ENCODE results near the gene UBE2V1.

The UBE2V1 gene

GRCh38 chr20:50058662-50059402, 54.1 kb downstream of the UBE2V1 start:
- Histone ChIP-seq H3K79me1 (ENCODE audit: low read depth, low read length) (peaks cover 3% of the 10 kb centered on the region), H2BK120ac (ENCODE audit: low read depth, low read length) (peak overlapping the region; percentile 72), H3K18ac (ENCODE audit: low read length) (no peak overlapping the region), H3K27me3 (ENCODE audit: control insufficient read depth in 3 of 3, insufficient read depth in 3 of 3, low read depth in 1 of 3, low read length in 3 of 3) (no peaks in the 10 kb centered on the region), H3K36me3 (replicated peaks in 1 of 2; ENCODE audit: control insufficient read depth in 2 of 2, insufficient read depth in 2 of 2, low read length in 2 of 2) (no peaks in the 10 kb centered on the region), H3K4ac (ENCODE audit: low read length) (no peak overlapping the region), H3K9ac (ENCODE audit: low read depth, low read length, poor library complexity) (no peak overlapping the region), H4K91ac (ENCODE audit: low read depth, low read length, poor library complexity) (no peak overlapping the region), H3K27ac (replicated peaks; ENCODE audit: low read length) (no peak overlapping the region), H2AFZ (ENCODE audit: low read length) (no peak overlapping the region), H2AK5ac (ENCODE audit: low read depth, low read length) (peak overlapping the region; percentile 8), H3K4me2 (ENCODE audit: insufficient read depth, low read length, poor library complexity, severe bottlenecking) (no peak overlapping the region), H3K4me1 (ENCODE audit: control insufficient read depth in 2 of 2, insufficient read depth in 1 of 2, low read depth in 1 of 2, low read length in 2 of 2) (peaks cover 7% of the 10 kb centered on the region in 2 donors), H3K4me3 (ENCODE audit: low read length in 2 of 2) (no peak overlapping the region), H4K8ac (ENCODE audit: low read depth, low read length) (no peak overlapping the region), H3K14ac (ENCODE audit: low read length) (no peak overlapping the region), H3K23ac (ENCODE audit: low read depth, low read length, poor library complexity) (no peak overlapping the region), H3K9me3 (replicated peaks in 1 of 2; ENCODE audit: control insufficient read depth in 2 of 2, insufficient read depth in 1 of 2, low read depth in 1 of 2, low read length in 2 of 2) (no peaks in the 10 kb centered on the region), H2BK12ac (ENCODE audit: low read length) (no peak overlapping the region), H2BK5ac (ENCODE audit: low read length) (no peak overlapping the region), H2BK15ac (ENCODE audit: low read length) (no peak overlapping the region)
- no CpG with 5 or more reads among the region's 11 CpGs for WGBS, 2 donors (ENCODE audit: extremely low coverage in 2 of 2, insufficient read length in 2 of 2, insufficient replicate concordance in 1 of 2)
- no peak for DNase-seq (ENCODE audit: low spot score)

GRCh38 chr20:50057714-50058053, 55.3 kb downstream of the UBE2V1 start:
- no peak overlapping the region for H2BK15ac ChIP-seq (ENCODE audit: low read length)

GRCh38 chr20:50056951-50057713, 55.8 kb downstream of the UBE2V1 start:
- Histone ChIP-seq H2AFZ (ENCODE audit: low read length) (no peak overlapping the region), H3K9ac (ENCODE audit: low read depth, low read length, poor library complexity) (peak overlapping the region; percentile 12), H3K23ac (ENCODE audit: low read depth, low read length, poor library complexity) (peak overlapping the region; percentile 52), H3K4me2 (ENCODE audit: insufficient read depth, low read length, poor library complexity, severe bottlenecking) (no peak overlapping the region), H3K14ac (ENCODE audit: low read length) (no peak overlapping the region), H3K4me3 (ENCODE audit: low read length in 2 of 2) (no peak overlapping the region), H2BK15ac (ENCODE audit: low read length) (no peak overlapping the region), H3K4ac (ENCODE audit: low read length) (peak overlapping the region; percentile 28), H2BK5ac (ENCODE audit: low read length) (peak overlapping the region; percentile 67), H2BK120ac (ENCODE audit: low read depth, low read length) (no peak overlapping the region), H2AK5ac (ENCODE audit: low read depth, low read length) (peak overlapping the region; percentile 17), H4K91ac (ENCODE audit: low read depth, low read length, poor library complexity) (no peak overlapping the region), H3K9me3 (replicated peaks in 1 of 2; ENCODE audit: control insufficient read depth in 2 of 2, insufficient read depth in 1 of 2, low read depth in 1 of 2, low read length in 2 of 2) (no peaks in the 10 kb centered on the region), H3K27ac (replicated peaks; ENCODE audit: low read length) (no peak overlapping the region), H3K18ac (ENCODE audit: low read length) (peak overlapping the region; percentile 41), H3K79me1 (ENCODE audit: low read depth, low read length) (peaks cover 1% of the 10 kb centered on the region), H3K27me3 (ENCODE audit: control insufficient read depth in 3 of 3, insufficient read depth in 3 of 3, low read depth in 1 of 3, low read length in 3 of 3) (no peaks in the 10 kb centered on the region), H3K36me3 (replicated peaks in 1 of 2; ENCODE audit: control insufficient read depth in 2 of 2, insufficient read depth in 2 of 2, low read length in 2 of 2) (no peaks in the 10 kb centered on the region), H3K4me1 (ENCODE audit: control insufficient read depth in 2 of 2, insufficient read depth in 1 of 2, low read depth in 1 of 2, low read length in 2 of 2) (peaks cover 7% of the 10 kb centered on the region in 2 donors), H4K8ac (ENCODE audit: low read depth, low read length) (no peak overlapping the region), H2BK12ac (ENCODE audit: low read length) (no peak overlapping the region)
- DNase-seq (ENCODE audit: low spot score), result no peak
- WGBS, 2 donors (ENCODE audit: extremely low coverage in 2 of 2, insufficient read length in 2 of 2, insufficient replicate concordance in 1 of 2), result no CpG with 5 or more reads among the region's 21 CpGs

More at GRCh38 chr20:50057714-50058053, 55.3 kb downstream of the UBE2V1 start:
- no peak overlapping the region for H2BK12ac ChIP-seq (ENCODE audit: low read length)
- no peak overlapping the region for H2BK120ac ChIP-seq (ENCODE audit: low read depth, low read length)
- H2AFZ ChIP-seq (ENCODE audit: low read length), result no peak overlapping the region
- no peaks in the 10 kb centered on the region for H3K27me3 ChIP-seq (ENCODE audit: control insufficient read depth in 3 of 3, insufficient read depth in 3 of 3, low read depth in 1 of 3, low read length in 3 of 3)
- H3K9me3 ChIP-seq (replicated peaks in 1 of 2; ENCODE audit: control insufficient read depth in 2 of 2, insufficient read depth in 1 of 2, low read depth in 1 of 2, low read length in 2 of 2), result no peaks in the 10 kb centered on the region
- H4K8ac ChIP-seq (ENCODE audit: low read depth, low read length), result no peak overlapping the region
- H3K79me1 ChIP-seq (ENCODE audit: low read depth, low read length), result peaks cover 1% of the 10 kb centered on the region
- H3K9ac ChIP-seq (ENCODE audit: low read depth, low read length, poor library complexity), result peak overlapping the region; percentile 12
- H3K14ac ChIP-seq (ENCODE audit: low read length), result no peak overlapping the region
- no peak overlapping the region for H3K4ac ChIP-seq (ENCODE audit: low read length)
- H4K91ac ChIP-seq (ENCODE audit: low read depth, low read length, poor library complexity), result no peak overlapping the region
- H3K18ac ChIP-seq (ENCODE audit: low read length), result peak overlapping the region; percentile 41
- whole genome bisulfite sequencing, 2 donors (ENCODE audit: extremely low coverage in 2 of 2, insufficient read length in 2 of 2, insufficient replicate concordance in 1 of 2), result no CpG with 5 or more reads among the region's 1 CpG
- no peaks in the 10 kb centered on the region for H3K36me3 ChIP-seq (replicated peaks in 1 of 2; ENCODE audit: control insufficient read depth in 2 of 2, insufficient read depth in 2 of 2, low read length in 2 of 2)
- no peak for DNase-seq (ENCODE audit: low spot score)
- H3K27ac ChIP-seq (replicated peaks; ENCODE audit: low read length), result no peak overlapping the region
- peak overlapping the region; percentile 52 for H3K23ac ChIP-seq (ENCODE audit: low read depth, low read length, poor library complexity)
- no peak overlapping the region for H3K4me3 ChIP-seq (ENCODE audit: low read length in 2 of 2)
- H2BK5ac ChIP-seq (ENCODE audit: low read length), result no peak overlapping the region
- peaks cover 7% of the 10 kb centered on the region in 2 donors for H3K4me1 ChIP-seq (ENCODE audit: control insufficient read depth in 2 of 2, insufficient read depth in 1 of 2, low read depth in 1 of 2, low read length in 2 of 2)
- no peak overlapping the region for H3K4me2 ChIP-seq (ENCODE audit: insufficient read depth, low read length, poor library complexity, severe bottlenecking)
- H2AK5ac ChIP-seq (ENCODE audit: low read depth, low read length), result peak overlapping the region; percentile 17

- WGBS, 2 donors (ENCODE audit: extremely low coverage in 2 of 2, insufficient read length in 2 of 2, insufficient replicate concordance in 1 of 2), result no CpG with 5 or more reads among the region's 9 CpGs
- H3K9ac ChIP-seq (ENCODE audit: low read depth, low read length, poor library complexity), result no peak overlapping the region
Observed at GRCh38 chr20:50056408-50056926, 56.5 kb downstream of the UBE2V1 start.

More at GRCh38 chr20:50056408-50056926, 56.5 kb downstream of the UBE2V1 start:
- H2BK120ac ChIP-seq (ENCODE audit: low read depth, low read length), result no peak overlapping the region
- peak overlapping the region; percentile 15 for H3K18ac ChIP-seq (ENCODE audit: low read length)
- H4K8ac ChIP-seq (ENCODE audit: low read depth, low read length), result no peak overlapping the region
- no peak overlapping the region for H3K4ac ChIP-seq (ENCODE audit: low read length)
- H3K4me3 ChIP-seq (ENCODE audit: low read length in 2 of 2), result no peak overlapping the region
- H3K9me3 ChIP-seq (replicated peaks in 1 of 2; ENCODE audit: control insufficient read depth in 2 of 2, insufficient read depth in 1 of 2, low read depth in 1 of 2, low read length in 2 of 2), result no peaks in the 10 kb centered on the region
- H3K27me3 ChIP-seq (ENCODE audit: control insufficient read depth in 3 of 3, insufficient read depth in 3 of 3, low read depth in 1 of 3, low read length in 3 of 3), result no peaks in the 10 kb centered on the region
- H3K14ac ChIP-seq (ENCODE audit: low read length), result no peak overlapping the region
- H2BK5ac ChIP-seq (ENCODE audit: low read length), result no peak overlapping the region
- no peaks in the 10 kb centered on the region for H3K36me3 ChIP-seq (replicated peaks in 1 of 2; ENCODE audit: control insufficient read depth in 2 of 2, insufficient read depth in 2 of 2, low read length in 2 of 2)
- no peak overlapping the region for H2BK15ac ChIP-seq (ENCODE audit: low read length)
- H3K4me2 ChIP-seq (ENCODE audit: insufficient read depth, low read length, poor library complexity, severe bottlenecking), result no peak overlapping the region
- H3K4me1 ChIP-seq (ENCODE audit: control insufficient read depth in 2 of 2, insufficient read depth in 1 of 2, low read depth in 1 of 2, low read length in 2 of 2), result peaks cover 7% of the 10 kb centered on the region in 2 donors
- no peak overlapping the region for H3K27ac ChIP-seq (replicated peaks; ENCODE audit: low read length)
- no peak for DNase-seq (ENCODE audit: low spot score)
- peaks cover 1% of the 10 kb centered on the region for H3K79me1 ChIP-seq (ENCODE audit: low read depth, low read length)
- H2BK12ac ChIP-seq (ENCODE audit: low read length), result no peak overlapping the region
- H2AK5ac ChIP-seq (ENCODE audit: low read depth, low read length), result peak overlapping the region; percentile 51
- H2AFZ ChIP-seq (ENCODE audit: low read length), result no peak overlapping the region
- no peak overlapping the region for H4K91ac ChIP-seq (ENCODE audit: low read depth, low read length, poor library complexity)
- no peak overlapping the region for H3K23ac ChIP-seq (ENCODE audit: low read depth, low read length, poor library complexity)

Measured in neuronal stem cell (in vitro differentiated cells).